Measurements from ENCODE around the gene SLC35D2.
"Not testable (repeated sequence)": the region's sequence is repeated elsewhere in the genome, so short reads cannot be mapped to it uniquely, and the experiment has no call there.

The SLC35D2 gene

DNA sequence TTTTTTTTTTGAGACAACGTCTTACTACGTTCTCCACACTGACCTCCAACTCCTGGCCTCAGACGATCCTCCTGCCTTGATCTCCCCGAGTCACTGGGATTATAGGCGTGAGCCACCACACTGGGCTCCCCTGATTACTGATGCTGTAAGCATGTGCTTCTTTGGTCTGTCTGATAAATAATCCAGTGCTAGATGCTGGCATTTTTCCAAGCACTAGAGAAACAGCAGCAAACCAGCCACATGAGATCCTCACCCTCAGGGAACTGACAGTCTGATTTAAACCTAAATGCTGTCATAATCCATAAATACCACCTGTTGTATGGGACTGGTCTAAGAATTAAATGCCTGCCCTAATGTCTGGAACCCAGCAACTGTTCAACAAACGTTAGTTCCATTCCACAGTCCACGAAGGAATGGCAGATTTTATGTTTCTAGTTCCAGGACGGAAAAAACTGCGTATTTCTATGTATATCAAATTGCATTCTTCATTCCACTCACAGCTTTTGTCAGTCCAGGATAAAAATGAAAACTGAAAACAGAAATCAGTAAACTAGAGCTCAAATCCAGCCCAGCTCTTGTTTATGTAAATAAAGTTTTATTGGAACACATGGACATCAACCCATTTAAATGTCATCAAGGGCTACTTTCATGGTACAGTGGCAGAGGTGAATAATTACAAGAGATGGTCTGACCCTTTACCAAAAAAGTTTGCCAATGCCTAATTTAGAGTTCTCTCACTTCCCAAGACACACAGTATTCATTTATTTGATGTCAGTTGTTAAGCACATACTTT is 20.1 kb downstream of the SLC35D2 start:
- Histone ChIP-seq H3K4me1 (no peaks in the 10 kb centered on the region), H3K27me3 (ENCODE audit: control insufficient read depth, insufficient read depth, low read length) (no peaks in the 10 kb centered on the region), H3K4me3 (ENCODE audit: low read depth, low read length) (no peak overlapping the region), H3K27ac (no peak overlapping the region), H3K9me3 (ENCODE audit: control insufficient read depth, low read length) (no peaks in the 10 kb centered on the region), H3K36me3 (ENCODE audit: control insufficient read depth, insufficient read depth, low read length) (no peaks in the 10 kb centered on the region), H2AFZ (no peak overlapping the region), H3K4me2 (ENCODE audit: low read length) (no peak overlapping the region), H3K9ac (no peak overlapping the region), H3K79me2 (no peaks in the 10 kb centered on the region)
- TF ChIP-seq, protein P1, sequence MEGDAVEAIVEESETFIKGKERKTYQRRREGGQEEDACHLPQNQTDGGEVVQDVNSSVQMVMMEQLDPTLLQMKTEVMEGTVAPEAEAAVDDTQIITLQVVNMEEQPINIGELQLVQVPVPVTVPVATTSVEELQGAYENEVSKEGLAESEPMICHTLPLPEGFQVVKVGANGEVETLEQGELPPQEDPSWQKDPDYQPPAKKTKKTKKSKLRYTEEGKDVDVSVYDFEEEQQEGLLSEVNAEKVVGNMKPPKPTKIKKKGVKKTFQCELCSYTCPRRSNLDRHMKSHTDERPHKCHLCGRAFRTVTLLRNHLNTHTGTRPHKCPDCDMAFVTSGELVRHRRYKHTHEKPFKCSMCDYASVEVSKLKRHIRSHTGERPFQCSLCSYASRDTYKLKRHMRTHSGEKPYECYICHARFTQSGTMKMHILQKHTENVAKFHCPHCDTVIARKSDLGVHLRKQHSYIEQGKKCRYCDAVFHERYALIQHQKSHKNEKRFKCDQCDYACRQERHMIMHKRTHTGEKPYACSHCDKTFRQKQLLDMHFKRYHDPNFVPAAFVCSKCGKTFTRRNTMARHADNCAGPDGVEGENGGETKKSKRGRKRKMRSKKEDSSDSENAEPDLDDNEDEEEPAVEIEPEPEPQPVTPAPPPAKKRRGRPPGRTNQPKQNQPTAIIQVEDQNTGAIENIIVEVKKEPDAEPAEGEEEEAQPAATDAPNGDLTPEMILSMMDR (IDR thresholded peaks at IDR 0.05) = no peak

DNA sequence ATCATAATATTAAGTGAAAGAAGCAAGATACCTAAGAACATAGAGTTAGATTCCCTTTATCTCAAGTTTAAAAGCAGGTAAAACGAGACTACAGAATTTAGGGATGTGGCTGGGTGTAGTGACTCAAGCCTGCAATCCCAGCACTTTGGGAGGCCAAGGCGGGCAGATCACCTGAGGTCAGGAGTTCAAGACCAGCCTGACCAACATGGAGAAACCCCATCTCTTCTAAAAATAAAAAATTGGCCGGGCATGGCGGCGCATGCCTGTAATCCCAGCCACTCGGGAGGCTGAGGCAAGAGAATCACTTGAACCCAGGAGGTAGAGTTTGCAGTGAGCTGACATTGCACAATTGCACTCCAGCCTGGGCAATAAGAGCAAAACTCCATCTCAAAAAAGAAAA is 21.4 kb downstream of the SLC35D2 start:
- not testable (repeated sequence) for H3K79me2 ChIP-seq; H2AFZ ChIP-seq; H3K9ac ChIP-seq; H3K27ac ChIP-seq; H3K36me3 ChIP-seq (ENCODE audit: control insufficient read depth, insufficient read depth, low read length); H3K27me3 ChIP-seq (ENCODE audit: control insufficient read depth, insufficient read depth, low read length); H3K9me3 ChIP-seq (ENCODE audit: control insufficient read depth, low read length); H3K4me2 ChIP-seq (ENCODE audit: low read length); H3K4me3 ChIP-seq (ENCODE audit: low read depth, low read length); H3K4me1 ChIP-seq

DNA sequence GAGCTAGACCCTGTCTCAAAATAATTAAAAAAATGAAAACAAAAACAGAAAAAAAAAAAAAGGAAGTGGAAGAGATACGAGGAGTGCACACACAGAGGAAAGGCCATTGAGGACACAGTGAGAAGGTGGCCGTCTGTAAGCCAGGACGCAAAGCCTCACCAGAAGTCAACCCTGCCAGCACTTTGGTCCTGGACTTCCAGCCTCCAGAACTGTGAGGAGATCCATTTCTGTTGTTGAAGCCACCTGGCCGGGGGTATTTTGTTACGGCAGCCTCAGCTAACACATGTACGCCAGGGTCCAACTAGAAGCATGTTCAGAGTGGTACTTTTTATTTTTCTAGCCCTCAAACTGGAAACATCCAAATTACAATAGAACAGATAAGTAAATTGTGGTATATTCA is 21.8 kb downstream of the SLC35D2 start:
- H3K27ac ChIP-seq = no peak overlapping the region
- H3K27me3 ChIP-seq (ENCODE audit: control insufficient read depth, insufficient read depth, low read length) = no peaks in the 10 kb centered on the region
- no peaks in the 10 kb centered on the region for H3K79me2 ChIP-seq
- H3K4me1 ChIP-seq = no peaks in the 10 kb centered on the region
- no peak overlapping the region for H3K4me2 ChIP-seq (ENCODE audit: low read length)
- no peaks in the 10 kb centered on the region for H3K9me3 ChIP-seq (ENCODE audit: control insufficient read depth, low read length)
- H2AFZ ChIP-seq = no peak overlapping the region
- no peak overlapping the region for H3K9ac ChIP-seq
- TF ChIP-seq, protein P1 (IDR thresholded peaks at IDR 0.05) = no peak
- no peaks in the 10 kb centered on the region for H3K36me3 ChIP-seq (ENCODE audit: control insufficient read depth, insufficient read depth, low read length)
- H3K4me3 ChIP-seq (ENCODE audit: low read depth, low read length) = no peak overlapping the region

DNA sequence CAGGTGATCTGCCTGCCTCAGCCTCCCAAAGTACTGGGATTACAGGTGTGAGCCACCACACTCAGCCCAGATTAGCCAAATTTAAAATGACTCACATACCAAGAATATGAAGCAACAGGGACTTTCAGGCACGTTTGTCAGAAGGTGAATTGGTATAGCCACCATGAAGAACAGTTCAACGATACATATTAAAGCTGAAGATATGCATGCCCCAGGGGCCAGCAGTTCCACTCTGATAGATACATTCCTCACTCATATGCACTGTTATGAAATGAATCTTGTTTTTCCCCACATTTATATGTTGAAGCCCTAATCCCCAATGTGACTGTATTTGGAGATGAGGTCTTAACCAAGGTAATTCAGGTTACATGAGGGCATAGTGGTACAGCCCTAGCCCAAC is 22.5 kb downstream of the SLC35D2 start:
- Histone ChIP-seq H3K27ac (no peak overlapping the region), H3K4me1 (no peaks in the 10 kb centered on the region), H3K9me3 (ENCODE audit: control insufficient read depth, low read length) (no peaks in the 10 kb centered on the region), H3K79me2 (no peaks in the 10 kb centered on the region), H2AFZ (no peak overlapping the region), H3K9ac (no peak overlapping the region), H3K4me2 (ENCODE audit: low read length) (no peak overlapping the region), H3K36me3 (ENCODE audit: control insufficient read depth, insufficient read depth, low read length) (no peaks in the 10 kb centered on the region), H3K27me3 (ENCODE audit: control insufficient read depth, insufficient read depth, low read length) (no peaks in the 10 kb centered on the region), H3K4me3 (ENCODE audit: low read depth, low read length) (no peak overlapping the region)
- TF ChIP-seq, protein P1 (IDR thresholded peaks at IDR 0.05) = no peak

DNA sequence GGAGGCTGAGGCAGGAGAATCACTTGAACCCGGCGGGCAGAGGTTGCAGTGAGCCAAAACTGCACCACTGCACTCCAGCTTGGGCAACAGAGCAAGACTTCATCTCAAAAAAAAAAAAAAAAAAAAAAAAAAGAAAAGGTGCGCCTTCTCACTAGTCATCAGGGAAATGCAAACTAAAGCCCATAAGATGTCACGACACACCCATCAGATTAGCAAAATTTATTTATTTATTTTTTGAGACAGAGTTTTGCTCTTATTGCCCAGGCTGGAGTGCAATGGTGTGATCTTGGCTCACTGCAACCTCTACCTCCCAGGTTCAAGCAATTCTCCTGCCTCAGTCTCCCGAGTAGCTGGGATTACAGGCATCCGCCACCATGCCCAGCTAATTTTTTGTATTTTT is 23.0 kb downstream of the SLC35D2 start:
- not testable (repeated sequence) for H3K36me3 ChIP-seq (ENCODE audit: control insufficient read depth, insufficient read depth, low read length); H3K9me3 ChIP-seq (ENCODE audit: control insufficient read depth, low read length); H3K9ac ChIP-seq; H3K4me3 ChIP-seq (ENCODE audit: low read depth, low read length); H2AFZ ChIP-seq; H3K79me2 ChIP-seq; H3K4me2 ChIP-seq (ENCODE audit: low read length); H3K27ac ChIP-seq; H3K27me3 ChIP-seq (ENCODE audit: control insufficient read depth, insufficient read depth, low read length); H3K4me1 ChIP-seq

DNA sequence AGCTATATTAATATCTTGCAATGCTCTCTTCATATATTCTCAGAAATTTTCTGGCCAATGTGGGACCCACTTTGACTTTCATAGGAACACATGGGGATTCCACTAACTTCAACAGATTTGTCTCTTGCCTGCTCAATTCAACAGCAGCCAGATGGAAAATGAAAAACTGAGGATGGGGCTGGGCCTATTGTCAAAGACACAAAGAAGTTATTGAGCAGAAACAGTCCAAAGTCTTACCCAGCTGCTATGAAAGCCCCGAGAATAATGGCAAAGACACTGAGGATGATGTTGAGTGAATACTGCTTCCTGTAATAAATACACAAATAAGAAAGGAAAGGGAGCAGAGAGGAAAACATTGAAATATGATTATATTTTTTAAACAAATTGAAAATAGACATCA is 32.6 kb downstream of the SLC35D2 start:
- Histone ChIP-seq H3K79me2 (no peaks in the 10 kb centered on the region), H3K27me3 (ENCODE audit: control insufficient read depth, insufficient read depth, low read length) (no peaks in the 10 kb centered on the region), H3K9ac (no peak overlapping the region), H3K9me3 (ENCODE audit: control insufficient read depth, low read length) (no peaks in the 10 kb centered on the region), H3K27ac (no peak overlapping the region), H3K4me1 (no peaks in the 10 kb centered on the region), H3K36me3 (ENCODE audit: control insufficient read depth, insufficient read depth, low read length) (no peaks in the 10 kb centered on the region), H3K4me3 (ENCODE audit: low read depth, low read length) (no peak overlapping the region), H2AFZ (no peak overlapping the region), H3K4me2 (ENCODE audit: low read length) (no peak overlapping the region)
- TF ChIP-seq, protein P1 (IDR thresholded peaks at IDR 0.05) = no peak

All from parathyroid adenoma (tissue), 2 donors.